MM.1S (cell line): ENCODE measurements around the gene CTDNEP1.

ENCODE experiments used
- CTCF ChIP-seq: fragments of 300-600 bp; sonication (generic); IDR thresholded peaks from 2 replicates; pipeline ENCODE4 v1.5.1; 2016; ENCODE audit warnings: antibody characterized with exemption, low read length, mixed read lengths
- EZH2 ChIP-seq: fragments of 300-600 bp; sonication (generic); optimal IDR thresholded peaks from 2 replicates; pipeline ENCODE3; 2017; ENCODE audit warnings: low read depth, mild to moderate bottlenecking, antibody characterized with exemption, low read length, mixed read lengths

GRCh38 chr17:7243453-7243729 lies 8.1 kb downstream of the CTDNEP1 start:
- TF ChIP-seq CTCF: no peak
- TF ChIP-seq EZH2: no peak
